Keratinocyte (primary cell): Measurements from ENCODE around the gene ZNF493.

Source experiments
- CTCF ChIP-seq, 3 experiments: IDR thresholded peaks in 1 of 3; conservative IDR thresholded peaks in 1 of 3; optimal IDR thresholded peaks in 1 of 3; 2 replicates in 2 of 3; 3 replicates in 1 of 3; pipeline versions ENCODE3 to v1.5.1; 2011; ENCODE audit warnings: low read length in 3 of 3, mild to moderate bottlenecking in 3 of 3, moderate library complexity in 2 of 3, control low read depth in 1 of 3, inconsistent platforms in 1 of 3; ENCODE audit not compliant: insufficient read depth in 2 of 3; ENCODE audit errors: extremely low read depth in 1 of 3
- EZH2 ChIP-seq: IDR thresholded peaks from one replicate; pipeline ENCODE4 v1.6.1; 2012; ENCODE audit warnings: inconsistent platforms, mild to moderate bottlenecking, low read length, moderate library complexity

GRCh38 chr19:21352830-21353229, 44.1 kb upstream of the ZNF493 start:
- TF ChIP-seq CTCF (optimal IDR thresholded peaks at IDR 0.05 in 1 of 3, IDR thresholded peaks at IDR 0.05 in 1 of 3, conservative IDR thresholded peaks at IDR 0.05 in 1 of 3; ENCODE audit: extremely low read depth in 1 of 3, insufficient read depth in 2 of 3, low read length in 3 of 3) (no peak), EZH2 (no peak)
